ENCODE data around the gene STK11.
"Not testable (repeated sequence)": the region's sequence is repeated elsewhere in the genome, so short reads cannot be mapped to it uniquely, and the experiment has no call there.

Gene STK11

DNA sequence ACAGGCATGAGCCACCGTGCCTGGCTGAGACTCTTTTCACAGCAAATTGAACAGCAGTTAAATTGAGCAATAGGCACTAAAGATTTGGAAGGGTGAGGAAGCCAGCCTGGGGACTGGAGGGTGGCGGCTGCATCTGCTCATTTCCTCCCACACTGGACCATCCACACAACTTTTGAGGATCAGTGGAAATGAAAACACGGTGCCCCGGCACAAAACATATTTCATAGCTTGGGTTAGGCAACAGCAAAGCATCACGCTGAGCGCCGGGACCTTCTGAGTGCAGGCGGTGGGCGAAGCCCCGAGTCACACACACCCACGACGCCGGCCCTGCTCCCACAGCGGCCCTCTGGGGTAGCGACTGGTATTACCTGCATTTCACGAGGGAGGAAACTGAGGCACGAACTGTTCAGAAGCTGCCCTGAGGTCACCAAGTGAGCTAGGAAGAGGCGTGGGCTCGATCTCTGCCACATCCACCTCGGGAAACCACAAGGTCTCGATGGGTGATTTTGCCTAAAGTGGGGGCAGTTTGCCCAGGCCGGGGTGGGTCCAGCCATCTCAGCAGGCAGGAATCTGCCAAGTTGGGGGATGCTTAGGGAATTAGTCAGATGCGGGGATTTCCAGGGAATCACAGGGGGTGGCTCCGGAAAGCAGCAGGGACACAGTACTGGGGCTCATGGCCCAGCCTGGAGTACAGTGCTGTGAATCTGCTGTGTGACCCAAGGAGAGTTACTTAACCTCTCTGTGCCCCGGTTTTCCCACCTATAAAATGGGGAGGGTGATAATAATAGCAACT lies 28.1 kb upstream of the STK11 start:
- Histone ChIP-seq H3K9me3 (ENCODE audit: control insufficient read depth in 5 of 5, low read length in 5 of 5) (no peaks in the 10 kb centered on the region), H3K27ac (ENCODE audit: low read depth, low read length) (peak overlapping the region; percentile 72), H3K9ac (ENCODE audit: low read length in 5 of 5) (peak overlapping the region in 2 of 5 donors; percentile 28 to 41), H3K36me3 (ENCODE audit: control insufficient read depth in 5 of 5, insufficient read depth in 5 of 5, low read length in 5 of 5) (no peaks in the 10 kb centered on the region), H3K27me3 (ENCODE audit: control insufficient read depth in 5 of 5, insufficient read depth in 4 of 5, low read length in 5 of 5) (no peaks in the 10 kb centered on the region), H3K4me3 (ENCODE audit: low read depth in 1 of 5, low read length in 5 of 5) (no peak overlapping the region), H3K4me1 (ENCODE audit: control insufficient read depth in 5 of 5, insufficient read depth in 5 of 5, low read length in 5 of 5) (peaks cover 7 to 39% (median 22%) of the 10 kb centered on the region in 5 donors)

DNA sequence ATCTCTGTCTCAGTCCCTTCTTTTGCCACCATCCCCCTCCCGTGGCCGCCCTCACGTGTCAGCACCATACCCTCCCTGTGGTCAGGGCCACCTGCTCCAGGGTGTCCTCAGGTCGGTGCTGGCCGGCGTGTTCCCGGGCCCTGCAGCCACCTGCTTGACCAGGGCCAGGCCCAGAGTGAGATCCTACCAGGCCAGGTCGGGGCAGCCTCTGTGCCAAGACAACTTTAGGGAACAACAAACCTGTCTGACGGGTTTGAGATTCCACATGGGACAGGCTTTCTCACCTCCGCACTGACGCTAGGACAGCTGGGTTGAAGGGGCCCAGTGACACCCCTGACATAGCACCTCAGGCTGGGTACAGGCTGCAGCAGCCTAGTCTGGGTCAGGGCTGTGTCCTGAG lies 24.0 kb upstream of the STK11 start:
- H3K4me3 ChIP-seq (ENCODE audit: low read depth in 1 of 5, low read length in 5 of 5), result no peak overlapping the region
- H3K36me3 ChIP-seq (ENCODE audit: control insufficient read depth in 5 of 5, insufficient read depth in 5 of 5, low read length in 5 of 5), result no peaks in the 10 kb centered on the region
- H3K27ac ChIP-seq (ENCODE audit: low read depth, low read length), result no peak overlapping the region
- no peaks in the 10 kb centered on the region for H3K27me3 ChIP-seq (ENCODE audit: control insufficient read depth in 5 of 5, insufficient read depth in 4 of 5, low read length in 5 of 5)
- no peaks in the 10 kb centered on the region for H3K9me3 ChIP-seq (ENCODE audit: control insufficient read depth in 5 of 5, low read length in 5 of 5)
- peaks cover 7 to 25% (median 18%) of the 10 kb centered on the region in 5 donors for H3K4me1 ChIP-seq (ENCODE audit: control insufficient read depth in 5 of 5, insufficient read depth in 5 of 5, low read length in 5 of 5)
- peak overlapping the region in 2 of 5 donors; percentile 20 to 35 for H3K9ac ChIP-seq (ENCODE audit: low read length in 5 of 5)

GRCh38 chr19:1182068-1182467 lies 23.5 kb upstream of the STK11 start:
- Histone ChIP-seq H3K27me3 (ENCODE audit: control insufficient read depth in 5 of 5, insufficient read depth in 4 of 5, low read length in 5 of 5) (no peaks in the 10 kb centered on the region), H3K4me3 (ENCODE audit: low read depth in 1 of 5, low read length in 5 of 5) (no peak overlapping the region), H3K9me3 (ENCODE audit: control insufficient read depth in 5 of 5, low read length in 5 of 5) (no peaks in the 10 kb centered on the region), H3K4me1 (ENCODE audit: control insufficient read depth in 5 of 5, insufficient read depth in 5 of 5, low read length in 5 of 5) (peaks cover 7 to 21% (median 15%) of the 10 kb centered on the region in 5 donors), H3K36me3 (ENCODE audit: control insufficient read depth in 5 of 5, insufficient read depth in 5 of 5, low read length in 5 of 5) (no peaks in the 10 kb centered on the region), H3K9ac (ENCODE audit: low read length in 5 of 5) (no peak overlapping the region), H3K27ac (ENCODE audit: low read depth, low read length) (no peak overlapping the region)

DNA sequence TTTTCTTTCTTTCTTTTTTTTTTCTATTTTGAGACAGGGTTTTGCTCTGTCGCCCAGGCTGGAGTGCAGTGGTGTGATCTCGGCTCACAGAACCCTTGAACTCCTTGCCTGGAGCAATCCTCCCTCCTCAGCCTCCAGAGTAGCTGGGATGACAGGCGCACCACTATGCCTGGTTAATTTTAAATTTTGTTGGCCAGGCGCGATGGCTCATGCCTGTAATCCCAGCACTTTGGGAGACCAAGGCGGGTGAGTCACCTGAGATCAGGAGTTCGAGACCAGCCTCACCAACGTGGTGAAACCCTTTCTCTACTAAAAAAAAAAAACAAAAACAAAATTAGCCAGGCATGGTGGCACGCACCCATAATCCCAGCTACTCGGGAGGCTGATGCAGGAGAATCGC lies 22.9 kb upstream of the STK11 start:
- Histone ChIP-seq H3K4me1 (ENCODE audit: control insufficient read depth in 5 of 5, insufficient read depth in 5 of 5, low read length in 5 of 5) (peaks cover 5 to 14% (median 9%) of the 10 kb centered on the region in 5 donors), H3K27ac (ENCODE audit: low read depth, low read length) (no peak overlapping the region)

DNA sequence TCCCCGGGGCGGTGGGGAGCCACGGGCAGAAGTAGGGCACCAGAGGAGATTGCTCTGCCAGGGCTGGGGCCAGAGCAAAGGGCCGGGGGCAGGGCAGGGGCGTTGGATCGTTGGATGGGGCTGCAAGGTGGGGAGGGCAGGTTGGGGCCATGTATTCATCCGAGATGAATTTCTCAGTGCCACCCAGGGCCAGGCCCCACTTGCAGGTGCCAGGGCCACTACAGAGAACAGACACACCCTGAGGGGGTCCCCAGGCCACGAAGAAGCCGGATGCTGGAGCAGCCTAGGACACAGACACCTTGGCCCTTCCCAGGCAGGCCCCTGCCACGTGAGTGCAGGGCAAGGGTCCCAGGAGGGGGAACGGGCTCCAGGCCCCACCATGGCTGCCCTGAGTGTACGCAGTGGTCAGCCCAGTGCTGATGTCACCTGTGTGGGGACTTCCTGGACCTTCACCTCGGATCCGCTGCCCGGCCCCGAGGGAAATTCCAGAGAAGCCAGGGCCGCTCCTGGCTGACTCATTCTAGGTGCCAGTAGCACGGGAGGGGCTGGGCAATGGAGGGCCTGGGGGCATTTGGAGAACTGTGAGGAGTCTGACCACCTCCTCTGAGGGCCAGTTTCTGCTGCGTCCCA lies 21.9 kb upstream of the STK11 start:
- Histone ChIP-seq H3K9ac (ENCODE audit: low read length in 5 of 5) (peak overlapping the region in 1 of 5 donors; percentile 10), H3K4me1 (ENCODE audit: control insufficient read depth in 5 of 5, insufficient read depth in 5 of 5, low read length in 5 of 5) (peaks cover 5 to 11% (median 9%) of the 10 kb centered on the region in 5 donors), H3K27ac (ENCODE audit: low read depth, low read length) (no peak overlapping the region), H3K4me3 (ENCODE audit: low read depth in 1 of 5, low read length in 5 of 5) (no peak overlapping the region), H3K9me3 (ENCODE audit: control insufficient read depth in 5 of 5, low read length in 5 of 5) (no peaks in the 10 kb centered on the region), H3K36me3 (ENCODE audit: control insufficient read depth in 5 of 5, insufficient read depth in 5 of 5, low read length in 5 of 5) (no peaks in the 10 kb centered on the region), H3K27me3 (ENCODE audit: control insufficient read depth in 5 of 5, insufficient read depth in 4 of 5, low read length in 5 of 5) (no peaks in the 10 kb centered on the region)

More for the DNA sequence above, 22.9 kb upstream of the STK11 start:
- no peak overlapping the region for H3K4me3 ChIP-seq (ENCODE audit: low read depth in 1 of 5, low read length in 5 of 5)
- no peak overlapping the region for H3K9ac ChIP-seq (ENCODE audit: low read length in 5 of 5)
- no peaks in the 10 kb centered on the region for H3K9me3 ChIP-seq (ENCODE audit: control insufficient read depth in 5 of 5, low read length in 5 of 5)
- no peaks in the 10 kb centered on the region for H3K27me3 ChIP-seq (ENCODE audit: control insufficient read depth in 5 of 5, insufficient read depth in 4 of 5, low read length in 5 of 5)
- H3K36me3 ChIP-seq (ENCODE audit: control insufficient read depth in 5 of 5, insufficient read depth in 5 of 5, low read length in 5 of 5), result no peaks in the 10 kb centered on the region

DNA sequence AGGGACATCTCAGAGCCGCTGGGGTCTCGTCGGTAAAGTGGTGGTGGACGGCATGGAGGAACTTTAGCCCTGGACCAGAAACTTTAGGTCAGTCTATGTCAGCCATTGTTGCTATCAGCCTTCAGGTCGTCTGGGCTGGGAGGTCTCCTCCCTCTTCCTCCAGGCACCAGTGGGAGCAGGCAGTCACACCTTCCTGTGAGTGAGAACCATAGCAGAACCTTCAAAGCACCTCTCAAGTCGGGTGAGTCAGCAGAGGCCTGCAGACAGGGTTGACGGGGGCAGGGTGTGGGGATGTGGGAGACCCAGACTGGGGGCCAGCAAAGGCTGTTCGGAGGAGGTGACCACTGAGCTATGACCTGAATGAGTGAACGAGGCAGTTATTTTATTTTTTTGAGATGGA lies 16.2 kb upstream of the STK11 start:
- Histone ChIP-seq H3K9me3 (ENCODE audit: control insufficient read depth in 5 of 5, low read length in 5 of 5) (no peaks in the 10 kb centered on the region), H3K27me3 (ENCODE audit: control insufficient read depth in 5 of 5, insufficient read depth in 4 of 5, low read length in 5 of 5) (no peaks in the 10 kb centered on the region), H3K36me3 (ENCODE audit: control insufficient read depth in 5 of 5, insufficient read depth in 5 of 5, low read length in 5 of 5) (no peaks in the 10 kb centered on the region), H3K4me3 (ENCODE audit: low read depth in 1 of 5, low read length in 5 of 5) (no peak overlapping the region), H3K9ac (ENCODE audit: low read length in 5 of 5) (no peak overlapping the region), H3K4me1 (ENCODE audit: control insufficient read depth in 5 of 5, insufficient read depth in 5 of 5, low read length in 5 of 5) (peaks cover 0 to 4% (median 0%) of the 10 kb centered on the region in 5 donors), H3K27ac (ENCODE audit: low read depth, low read length) (no peak overlapping the region)

GRCh38 chr19:1199531-1199930 lies 6.0 kb upstream of the STK11 start:
- H3K27ac ChIP-seq (ENCODE audit: low read depth, low read length), result no peak overlapping the region
- H3K9me3 ChIP-seq (ENCODE audit: control insufficient read depth in 5 of 5, low read length in 5 of 5), result no peaks in the 10 kb centered on the region
- peaks cover 3 to 19% (median 17%) of the 10 kb centered on the region in 5 donors for H3K4me1 ChIP-seq (ENCODE audit: control insufficient read depth in 5 of 5, insufficient read depth in 5 of 5, low read length in 5 of 5)
- no peak overlapping the region for H3K9ac ChIP-seq (ENCODE audit: low read length in 5 of 5)
- no peaks in the 10 kb centered on the region for H3K27me3 ChIP-seq (ENCODE audit: control insufficient read depth in 5 of 5, insufficient read depth in 4 of 5, low read length in 5 of 5)
- no peaks in the 10 kb centered on the region for H3K36me3 ChIP-seq (ENCODE audit: control insufficient read depth in 5 of 5, insufficient read depth in 5 of 5, low read length in 5 of 5)
- no peak overlapping the region for H3K4me3 ChIP-seq (ENCODE audit: low read depth in 1 of 5, low read length in 5 of 5)

- not testable (repeated sequence) for H3K4me3 ChIP-seq (ENCODE audit: low read depth in 1 of 5, low read length in 5 of 5)
These were observed 5.0 kb upstream of the STK11 start for GRCh38 chr19:1200614-1201013.

GRCh38 chr19:1206150-1206863 lies 729 bp downstream of the STK11 start:
- peaks cover 0 to 7% (median 3%) of the 10 kb centered on the region in 5 donors for H3K36me3 ChIP-seq (ENCODE audit: control insufficient read depth in 5 of 5, insufficient read depth in 5 of 5, low read length in 5 of 5)
- H3K9me3 ChIP-seq (ENCODE audit: control insufficient read depth in 5 of 5, low read length in 5 of 5), result no peaks in the 10 kb centered on the region
- H3K4me3 ChIP-seq (ENCODE audit: low read depth in 1 of 5, low read length in 5 of 5), result peak overlapping the region; percentile 64 to 75 (median 73)
- peak overlapping the region; percentile 76 to 84 (median 82) for H3K9ac ChIP-seq (ENCODE audit: low read length in 5 of 5)
- peak overlapping the region; percentile 77 for H3K27ac ChIP-seq (ENCODE audit: low read depth, low read length)
- no peaks in the 10 kb centered on the region for H3K27me3 ChIP-seq (ENCODE audit: control insufficient read depth in 5 of 5, insufficient read depth in 4 of 5, low read length in 5 of 5)
- peaks cover 7 to 69% (median 63%) of the 10 kb centered on the region in 5 donors for H3K4me1 ChIP-seq (ENCODE audit: control insufficient read depth in 5 of 5, insufficient read depth in 5 of 5, low read length in 5 of 5)

More at GRCh38 chr19:1200614-1201013, 5.0 kb upstream of the STK11 start:
- H3K27me3 ChIP-seq (ENCODE audit: control insufficient read depth in 5 of 5, insufficient read depth in 4 of 5, low read length in 5 of 5); H3K36me3 ChIP-seq (ENCODE audit: control insufficient read depth in 5 of 5, insufficient read depth in 5 of 5, low read length in 5 of 5); H3K9ac ChIP-seq (ENCODE audit: low read length in 5 of 5); H3K27ac ChIP-seq (ENCODE audit: low read depth, low read length); H3K9me3 ChIP-seq (ENCODE audit: control insufficient read depth in 5 of 5, low read length in 5 of 5): not testable (repeated sequence)
- H3K4me1 ChIP-seq (ENCODE audit: control insufficient read depth in 5 of 5, insufficient read depth in 5 of 5, low read length in 5 of 5), result peaks cover 3 to 27% (median 24%) of the 10 kb centered on the region in 5 donors
